HAP-1 (cell line): ENCODE data around the gene MNX1.

Experiments used
- DNase-seq, 2 experiments: peaks; one replicate each; pipeline ENCODE4 v3.0.0-alpha.2; 2016 to 2020; ENCODE audit warnings: low spot score in 2 of 2
- H3K27me3 ChIP-seq: fragments of 250-450 bp; sonication (Bioruptor Pico); 2 replicates; pipeline ENCODE4 v1.5.1; 2020; ENCODE audit warnings: low read depth, mild to moderate bottlenecking, moderate library complexity
- H3K36me3 ChIP-seq: fragments of 250-450 bp; sonication (Bioruptor Pico); replicated peaks from 2 replicates; pipeline ENCODE4 v1.5.1; 2020; ENCODE audit warnings: mild to moderate bottlenecking
- H3K4me1 ChIP-seq: fragments of 250-450 bp; sonication (Bioruptor Pico); 2 replicates; pipeline ENCODE4 v1.5.1; 2020; ENCODE audit warnings: mild to moderate bottlenecking
- H3K4me3 ChIP-seq: fragments of 250-450 bp; sonication (Bioruptor Pico); 2 replicates; pipeline ENCODE4 v1.5.1; 2020; ENCODE audit warnings: mild to moderate bottlenecking, moderate library complexity
- H3K9me3 ChIP-seq: fragments of 250-450 bp; sonication (Bioruptor Pico); 2 replicates; pipeline ENCODE4 v1.5.1; 2020; ENCODE audit warnings: mild to moderate bottlenecking, moderate library complexity
- in situ Hi-C: fragments of 300-500 bp; cut with MboI; formaldehyde crosslinking; loops from 3 replicates; pipeline ENCODE4 v1.14.3; 2020; ENCODE audit warnings: low sequenced_read_pairs, inconsistent platforms, mixed read lengths

Gene MNX1

GRCh38 chr7:157014635-157015555 lies 4.4 kb upstream of the MNX1 start:
- Histone ChIP-seq H3K36me3 (no peaks in the 10 kb centered on the region), H3K4me3 (no peak overlapping the region), H3K27me3 (peaks cover 7% of the 10 kb centered on the region; the same call in 1 of the 2 replicates), H3K9me3 (no peaks in the 10 kb centered on the region), H3K4me1 (peaks cover 11% of the 10 kb centered on the region)
- in situ Hi-C loops, result no loop called here
- no peak for DNase-seq

- Histone ChIP-seq H3K36me3 (no peaks in the 10 kb centered on the region), H3K4me3 (no peak overlapping the region), H3K27me3 (peaks cover under 1% of the 10 kb centered on the region; the same call in 1 of the 2 replicates), H3K4me1 (peaks cover 11% of the 10 kb centered on the region), H3K9me3 (no peaks in the 10 kb centered on the region)
- DNase-seq, result no peak
- in situ Hi-C loops, result no loop called here
Measured at GRCh38 chr7:157013602-157014549, 3.4 kb upstream of the MNX1 start.

GRCh38 chr7:157013101-157013500 lies 2.6 kb upstream of the MNX1 start:
- Histone ChIP-seq H3K36me3 (no peaks in the 10 kb centered on the region), H3K4me1 (peaks cover 13% of the 10 kb centered on the region), H3K9me3 (no peaks in the 10 kb centered on the region), H3K4me3 (no peak overlapping the region), H3K27me3 (no peaks in the 10 kb centered on the region)
- in situ Hi-C loops, result no loop called here
- DNase-seq, result no peak

GRCh38 chr7:157012113-157012547 lies 1.7 kb upstream of the MNX1 start:
- H3K4me3 ChIP-seq, result peak overlapping the region; percentile 82; the same call in 1 of the 2 replicates
- peaks cover 18% of the 10 kb centered on the region for H3K4me1 ChIP-seq
- DNase-seq, result no peak
- H3K27me3 ChIP-seq, result no peaks in the 10 kb centered on the region
- in situ Hi-C loops, result no loop called here
- H3K36me3 ChIP-seq, result no peaks in the 10 kb centered on the region
- H3K9me3 ChIP-seq, result no peaks in the 10 kb centered on the region

- Histone ChIP-seq H3K27me3 (no peaks in the 10 kb centered on the region), H3K4me3 (peak overlapping the region; percentile 82), H3K9me3 (no peaks in the 10 kb centered on the region), H3K36me3 (no peaks in the 10 kb centered on the region), H3K4me1 (peaks cover 18% of the 10 kb centered on the region)
- DNase-seq, result peak in 1 of 2 experiments; percentile 46
- in situ Hi-C loops, result no loop called here
Measured at GRCh38 chr7:157011333-157012112, 1.1 kb upstream of the MNX1 start.

GRCh38 chr7:157009778-157010587 lies 480 bp downstream of the MNX1 start:
- Histone ChIP-seq H3K4me1 (peaks cover 18% of the 10 kb centered on the region), H3K36me3 (0 out of 2 replicates have a peak, but pooled peaks cover under 1% of the 10 kb centered on the region), H3K9me3 (no peaks in the 10 kb centered on the region), H3K4me3 (peak overlapping the region; percentile 82), H3K27me3 (no peaks in the 10 kb centered on the region)
- DNase-seq, result no peak
- in situ Hi-C loops, result no loop called here

- H3K4me1 ChIP-seq, result peaks cover 18% of the 10 kb centered on the region
- peak overlapping the region; percentile 57 for H3K4me3 ChIP-seq
- no peaks in the 10 kb centered on the region for H3K9me3 ChIP-seq
- DNase-seq, result no peak
- H3K27me3 ChIP-seq, result no peaks in the 10 kb centered on the region
- 0 out of 2 replicates have a peak, but pooled peaks cover 3% of the 10 kb centered on the region for H3K36me3 ChIP-seq
- in situ Hi-C loops, result no loop called here
Measured at GRCh38 chr7:157009170-157009777, 1.2 kb downstream of the MNX1 start.

- Histone ChIP-seq H3K36me3 (0 out of 2 replicates have a peak, but pooled peaks cover 3% of the 10 kb centered on the region), H3K4me3 (peak overlapping the region; percentile 57), H3K9me3 (no peaks in the 10 kb centered on the region), H3K27me3 (no peaks in the 10 kb centered on the region), H3K4me1 (peaks cover 18% of the 10 kb centered on the region)
- DNase-seq, result no peak
- in situ Hi-C loops, result no loop called here
Measured at GRCh38 chr7:157008206-157009169, 2.0 kb downstream of the MNX1 start.

GRCh38 chr7:157007470-157008066 lies 2.9 kb downstream of the MNX1 start:
- 0 out of 2 replicates have a peak, but pooled peaks cover 3% of the 10 kb centered on the region for H3K36me3 ChIP-seq
- DNase-seq, result peak; percentile 24 to 70
- no peaks in the 10 kb centered on the region for H3K27me3 ChIP-seq
- in situ Hi-C loops, result no loop called here
- H3K4me3 ChIP-seq, result peak overlapping the region; percentile 57
- H3K9me3 ChIP-seq, result no peaks in the 10 kb centered on the region
- peaks cover 18% of the 10 kb centered on the region for H3K4me1 ChIP-seq

GRCh38 chr7:157006829-157007469 lies 3.5 kb downstream of the MNX1 start:
- Histone ChIP-seq H3K27me3 (no peaks in the 10 kb centered on the region), H3K9me3 (no peaks in the 10 kb centered on the region), H3K4me1 (peaks cover 18% of the 10 kb centered on the region), H3K36me3 (0 out of 2 replicates have a peak, but pooled peaks cover 3% of the 10 kb centered on the region), H3K4me3 (peak overlapping the region; percentile 57)
- in situ Hi-C loops, result no loop called here
- no peak for DNase-seq
